RWPE2 (cell line): ENCODE results near the gene LRRC14B.

Experiments
- ATAC-seq: fragments of 200-7000 bp; cut with Tn5 transposase; 3 replicates; pipeline ENCODE4 v1.9.1; 2021; ENCODE audit warnings: low read depth
- DNase-seq: peaks from one replicate; pipeline ENCODE4 v3.0.0-alpha.2; 2020; ENCODE audit warnings: low spot score
- H3K27ac ChIP-seq: fragments of 450-650 bp; 2 replicates; pipeline ENCODE4 v1.5.1; 2017; ENCODE audit warnings: mild to moderate bottlenecking; ENCODE audit not compliant: poor library complexity, severe bottlenecking
- H3K27me3 ChIP-seq: fragments of 250-450 bp; sonication (Bioruptor Pico); 2 replicates; pipeline ENCODE4 v1.5.1; 2021; ENCODE audit warnings: mild to moderate bottlenecking, moderate library complexity; ENCODE audit not compliant: insufficient read depth, poor library complexity, severe bottlenecking
- H3K36me3 ChIP-seq: fragments of 250-450 bp; sonication (Bioruptor Pico); 2 replicates; pipeline ENCODE4 v1.5.1; 2020; ENCODE audit warnings: low read depth, mild to moderate bottlenecking, moderate library complexity
- H3K4me1 ChIP-seq: fragments of 250-450 bp; sonication (Bioruptor Pico); 2 replicates; pipeline ENCODE4 v1.5.1; 2021; ENCODE audit warnings: mild to moderate bottlenecking, moderate library complexity; ENCODE audit not compliant: insufficient read depth, poor library complexity, severe bottlenecking
- H3K4me3 ChIP-seq: fragments of 250-450 bp; sonication (Bioruptor Pico); 2 replicates; pipeline ENCODE4 v1.5.1; 2021; ENCODE audit warnings: mild to moderate bottlenecking, moderate library complexity; ENCODE audit not compliant: severe bottlenecking
- H3K9me3 ChIP-seq: fragments of 250-450 bp; sonication (Bioruptor Pico); 2 replicates; pipeline ENCODE4 v1.5.1; 2021; ENCODE audit warnings: mild to moderate bottlenecking, moderate library complexity; ENCODE audit not compliant: severe bottlenecking
- TF ChIP-seq, protein P1 (sequence below): fragments of 450-650 bp; IDR thresholded peaks from one replicate; pipeline ENCODE4 v1.5.1; 2017; ENCODE audit warnings: mild to moderate bottlenecking, moderate library complexity; ENCODE audit not compliant: poor library complexity, severe bottlenecking

Gene LRRC14B

DNA sequence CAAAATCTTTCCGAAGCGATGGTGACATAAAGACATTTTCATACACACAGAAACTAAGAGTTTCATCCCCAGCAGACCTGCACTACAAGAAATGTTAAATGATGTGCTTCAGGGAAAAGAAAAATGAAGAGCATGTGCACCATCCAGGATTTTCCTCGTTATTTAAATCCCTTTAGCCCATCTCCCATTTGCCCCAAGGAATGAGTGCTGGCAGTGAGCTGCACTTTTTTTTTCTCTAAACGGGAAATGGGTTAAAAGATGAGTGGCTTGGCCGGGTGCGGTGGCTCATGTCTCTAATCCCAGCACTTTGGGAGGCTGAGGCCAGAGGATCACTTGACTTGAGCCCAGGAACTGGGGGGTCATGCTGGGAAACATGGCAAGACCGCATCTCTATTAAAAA, 6.8 kb upstream of the LRRC14B start:
- TF ChIP-seq, protein P1, sequence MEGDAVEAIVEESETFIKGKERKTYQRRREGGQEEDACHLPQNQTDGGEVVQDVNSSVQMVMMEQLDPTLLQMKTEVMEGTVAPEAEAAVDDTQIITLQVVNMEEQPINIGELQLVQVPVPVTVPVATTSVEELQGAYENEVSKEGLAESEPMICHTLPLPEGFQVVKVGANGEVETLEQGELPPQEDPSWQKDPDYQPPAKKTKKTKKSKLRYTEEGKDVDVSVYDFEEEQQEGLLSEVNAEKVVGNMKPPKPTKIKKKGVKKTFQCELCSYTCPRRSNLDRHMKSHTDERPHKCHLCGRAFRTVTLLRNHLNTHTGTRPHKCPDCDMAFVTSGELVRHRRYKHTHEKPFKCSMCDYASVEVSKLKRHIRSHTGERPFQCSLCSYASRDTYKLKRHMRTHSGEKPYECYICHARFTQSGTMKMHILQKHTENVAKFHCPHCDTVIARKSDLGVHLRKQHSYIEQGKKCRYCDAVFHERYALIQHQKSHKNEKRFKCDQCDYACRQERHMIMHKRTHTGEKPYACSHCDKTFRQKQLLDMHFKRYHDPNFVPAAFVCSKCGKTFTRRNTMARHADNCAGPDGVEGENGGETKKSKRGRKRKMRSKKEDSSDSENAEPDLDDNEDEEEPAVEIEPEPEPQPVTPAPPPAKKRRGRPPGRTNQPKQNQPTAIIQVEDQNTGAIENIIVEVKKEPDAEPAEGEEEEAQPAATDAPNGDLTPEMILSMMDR: no peak
- H3K36me3 ChIP-seq: no peaks in the 10 kb centered on the region
- no peaks in the 10 kb centered on the region for H3K9me3 ChIP-seq
- ATAC-seq (no peak), DNase-seq (no peak)
- H3K27ac ChIP-seq: no peak overlapping the region
- no peak overlapping the region for H3K4me3 ChIP-seq
- no peaks in the 10 kb centered on the region for H3K27me3 ChIP-seq
- H3K4me1 ChIP-seq: no peaks in the 10 kb centered on the region

DNA sequence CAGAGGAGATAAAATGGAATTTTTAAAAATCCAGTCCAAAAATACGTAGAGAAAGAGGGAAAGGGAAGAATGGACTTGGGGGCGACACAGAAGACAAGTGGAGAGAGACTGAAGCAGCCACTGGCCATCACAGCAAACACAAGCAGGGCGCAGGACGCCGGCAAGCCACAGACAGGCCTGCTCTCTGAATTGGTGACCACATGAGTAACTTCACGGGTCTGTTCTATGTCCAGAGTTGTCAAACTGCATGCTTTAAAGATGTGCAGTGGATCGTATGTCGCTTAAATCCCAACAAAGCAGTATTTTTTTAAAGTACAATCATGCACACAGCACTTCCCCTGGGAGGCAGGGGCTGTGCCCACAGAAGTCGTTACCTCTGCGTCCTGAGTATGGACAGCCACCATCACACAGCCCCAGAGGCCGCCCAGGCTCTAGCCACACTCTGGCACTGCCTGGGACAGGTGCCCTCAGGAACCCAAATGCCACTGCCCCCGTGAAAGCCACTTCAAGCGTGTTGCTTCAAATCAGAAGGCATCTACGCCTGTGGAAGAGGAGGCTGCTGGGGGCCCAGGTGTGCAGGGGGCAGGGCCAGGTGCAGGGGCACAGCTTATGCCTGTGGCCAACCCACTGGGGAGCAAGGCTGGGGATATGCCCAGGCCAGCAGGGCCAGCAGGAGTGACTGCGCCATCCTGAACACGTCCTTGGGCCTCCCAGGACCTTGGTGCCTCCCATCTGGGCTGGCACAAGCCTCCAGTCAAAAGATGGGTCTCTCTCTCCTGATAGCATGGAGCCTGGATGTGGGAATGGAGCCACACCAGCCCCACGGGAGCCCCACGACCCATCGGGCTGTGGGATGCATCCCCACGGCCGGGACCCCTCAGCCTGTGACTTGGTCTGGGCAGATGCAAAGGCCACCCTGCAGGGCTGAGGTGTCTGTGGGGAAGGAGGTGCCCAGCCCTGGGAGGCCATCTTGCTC, 5.9 kb upstream of the LRRC14B start:
- H3K4me3 ChIP-seq: no peak overlapping the region
- ATAC-seq (no peak), DNase-seq (no peak)
- H3K9me3 ChIP-seq: no peaks in the 10 kb centered on the region
- TF ChIP-seq, protein P1: no peak
- no peaks in the 10 kb centered on the region for H3K27me3 ChIP-seq
- H3K27ac ChIP-seq: no peak overlapping the region
- no peaks in the 10 kb centered on the region for H3K36me3 ChIP-seq
- H3K4me1 ChIP-seq: no peaks in the 10 kb centered on the region

DNA sequence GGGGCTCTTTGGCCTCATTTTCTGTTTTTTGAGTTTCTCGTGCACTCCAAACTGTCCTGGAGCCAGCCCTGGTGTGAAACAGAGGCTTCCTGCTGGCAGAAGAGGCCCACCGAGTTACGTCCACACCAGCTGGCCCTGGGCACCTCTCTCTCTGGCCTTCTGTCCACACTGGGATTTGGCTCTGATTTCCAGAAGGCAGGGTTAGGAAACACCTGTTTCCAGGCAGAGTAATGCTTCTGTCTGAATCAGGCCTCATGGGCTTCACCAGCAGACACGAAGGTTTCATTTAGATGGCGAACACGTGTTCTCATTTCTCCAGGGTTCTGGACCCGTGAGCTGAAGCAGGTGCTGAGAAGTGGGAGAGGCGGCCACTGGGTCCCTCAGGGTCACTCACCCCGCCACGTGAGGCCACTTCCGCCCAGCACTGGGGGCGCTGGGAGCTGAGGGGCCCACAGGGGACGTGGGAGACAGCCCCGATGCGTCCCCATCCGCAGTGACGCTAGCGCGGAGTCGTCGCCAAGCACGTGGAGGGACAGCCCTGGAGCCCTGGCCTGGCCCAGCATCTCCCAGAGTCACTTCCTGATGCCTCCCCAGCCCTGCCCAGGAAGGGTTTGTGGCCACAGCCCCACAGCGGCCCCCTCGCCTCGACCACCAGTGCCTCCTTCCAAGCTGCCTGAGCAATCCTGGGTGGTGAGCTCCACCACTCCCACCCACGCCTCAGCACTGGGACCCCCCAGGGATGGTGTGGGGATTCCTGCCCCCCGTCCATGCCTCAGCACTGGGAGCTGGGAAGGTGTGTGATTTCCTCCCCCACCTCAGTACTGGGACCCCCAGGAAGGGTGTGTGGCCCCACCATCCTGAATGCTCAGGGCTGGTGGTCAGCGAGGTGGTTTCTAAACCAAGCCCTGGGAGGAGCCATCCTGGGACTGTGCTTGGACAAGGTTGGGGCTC, 4.9 kb upstream of the LRRC14B start:
- Histone ChIP-seq H3K27me3 (peaks cover 7% of the 10 kb centered on the region), H3K36me3 (no peaks in the 10 kb centered on the region), H3K4me3 (no peak overlapping the region), H3K27ac (no peak overlapping the region), H3K9me3 (no peaks in the 10 kb centered on the region), H3K4me1 (no peaks in the 10 kb centered on the region)
- ATAC-seq (no peak), DNase-seq (no peak)
- TF ChIP-seq, protein P1: no peak

DNA sequence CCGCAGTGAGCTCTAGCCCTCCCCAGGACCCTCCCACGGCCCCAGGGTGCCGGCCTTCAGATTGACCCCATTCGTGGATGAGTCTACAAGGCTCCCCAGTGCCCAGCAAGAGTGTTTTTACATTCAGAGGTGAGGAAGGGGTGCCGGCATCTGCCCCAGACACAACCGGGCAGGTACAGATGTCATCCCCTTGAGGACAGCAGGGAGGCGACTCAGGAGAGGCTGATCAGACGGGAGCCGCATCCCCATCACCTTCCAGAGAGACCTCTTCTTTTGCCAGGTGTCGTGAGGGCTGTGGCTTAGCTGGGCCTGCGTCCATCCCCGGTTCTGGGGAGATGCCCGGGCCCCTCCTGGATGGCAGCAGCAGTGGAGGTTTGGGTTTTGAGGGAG, 4.3 kb upstream of the LRRC14B start:
- Histone ChIP-seq H3K4me3 (no peak overlapping the region), H3K36me3 (no peaks in the 10 kb centered on the region), H3K9me3 (no peaks in the 10 kb centered on the region), H3K27ac (no peak overlapping the region), H3K4me1 (no peaks in the 10 kb centered on the region), H3K27me3 (peaks cover 7% of the 10 kb centered on the region)
- TF ChIP-seq, protein P1: no peak
- peak; percentile 59 for DNase-seq
- no peak for ATAC-seq
